Fibroblast of villous mesenchyme (primary cell): ENCODE measurements around the gene ANGPTL8. TPM values are rescaled to one million over a fixed set of nuclear protein-coding genes. Genes with fewer than 3 reads are reported as not detected.
A peak's percentile ranks its signal among the peaks of the same experiment; 100 is the strongest.

Experiments
- DNase-seq: peaks from one replicate; pipeline ENCODE4 v3.0.0-alpha.2; 2010; ENCODE audit warnings: low read depth
- H3K4me3 ChIP-seq: 2 replicates; pipeline ENCODE4 v1.5.1; 2011; ENCODE audit warnings: low read depth, mild to moderate bottlenecking, low read length
- total RNA-seq: library from RNA; depleted of rRNA; stranded (reverse); fragments of >200 nt; gene quantifications from 2 replicates; pipeline ENCODE4 v1.2.3, GENCODE V29; 2012
- TF ChIP-seq, protein P1 (sequence below): IDR thresholded peaks from 2 replicates; pipeline ENCODE4 v1.5.1; 2012; ENCODE audit warnings: low read depth, mild to moderate bottlenecking, low read length; ENCODE audit not compliant: insufficient read depth

The ANGPTL8 gene
- total RNA-seq, 1 donor, result not detected

DNA sequence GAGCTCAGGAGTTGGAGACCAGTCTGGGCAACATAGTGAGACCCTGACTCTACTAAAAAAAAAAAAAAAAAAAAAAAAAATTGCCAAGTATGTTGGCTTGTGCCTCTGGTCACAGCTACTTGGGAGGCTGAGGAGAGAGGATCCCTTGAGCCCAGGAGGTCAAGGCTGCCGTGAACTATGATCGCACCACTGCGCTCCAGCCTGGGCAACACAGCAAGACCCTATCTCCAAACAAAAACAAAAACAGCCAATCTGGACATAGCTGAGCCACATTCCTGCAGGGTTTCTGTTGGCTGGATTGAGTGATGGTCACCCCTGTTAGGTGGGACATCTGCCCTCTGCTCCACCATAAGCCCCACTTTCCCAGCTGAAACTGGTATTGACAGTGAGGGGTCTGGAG is 13.6 kb upstream of the ANGPTL8 start:
- H3K4me3 ChIP-seq, result no peak overlapping the region
- TF ChIP-seq, protein P1, sequence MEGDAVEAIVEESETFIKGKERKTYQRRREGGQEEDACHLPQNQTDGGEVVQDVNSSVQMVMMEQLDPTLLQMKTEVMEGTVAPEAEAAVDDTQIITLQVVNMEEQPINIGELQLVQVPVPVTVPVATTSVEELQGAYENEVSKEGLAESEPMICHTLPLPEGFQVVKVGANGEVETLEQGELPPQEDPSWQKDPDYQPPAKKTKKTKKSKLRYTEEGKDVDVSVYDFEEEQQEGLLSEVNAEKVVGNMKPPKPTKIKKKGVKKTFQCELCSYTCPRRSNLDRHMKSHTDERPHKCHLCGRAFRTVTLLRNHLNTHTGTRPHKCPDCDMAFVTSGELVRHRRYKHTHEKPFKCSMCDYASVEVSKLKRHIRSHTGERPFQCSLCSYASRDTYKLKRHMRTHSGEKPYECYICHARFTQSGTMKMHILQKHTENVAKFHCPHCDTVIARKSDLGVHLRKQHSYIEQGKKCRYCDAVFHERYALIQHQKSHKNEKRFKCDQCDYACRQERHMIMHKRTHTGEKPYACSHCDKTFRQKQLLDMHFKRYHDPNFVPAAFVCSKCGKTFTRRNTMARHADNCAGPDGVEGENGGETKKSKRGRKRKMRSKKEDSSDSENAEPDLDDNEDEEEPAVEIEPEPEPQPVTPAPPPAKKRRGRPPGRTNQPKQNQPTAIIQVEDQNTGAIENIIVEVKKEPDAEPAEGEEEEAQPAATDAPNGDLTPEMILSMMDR, result no peak
- DNase-seq, result no peak

DNA sequence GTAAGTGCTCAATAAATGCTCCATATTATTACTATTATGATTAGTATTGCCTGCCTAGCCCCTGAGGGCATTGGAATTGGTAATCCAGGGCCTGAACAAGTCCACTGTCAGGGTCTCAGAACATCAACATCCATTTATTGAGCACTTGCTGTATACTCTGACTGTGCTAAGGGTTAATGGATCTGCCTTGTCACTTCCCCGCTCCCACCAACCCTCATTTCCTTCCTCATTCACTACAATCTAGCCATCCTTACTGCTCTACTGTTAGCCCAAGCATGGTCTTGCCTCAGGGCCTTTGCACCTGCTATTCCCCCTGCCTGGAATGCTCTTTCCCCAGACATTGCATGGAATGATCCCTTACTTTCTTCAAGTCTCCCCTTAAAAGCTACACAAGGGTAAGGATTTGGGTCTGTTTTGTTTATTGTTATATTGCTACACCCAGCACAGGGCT is 12.7 kb upstream of the ANGPTL8 start:
- TF ChIP-seq, protein P1, result no peak

DNA sequence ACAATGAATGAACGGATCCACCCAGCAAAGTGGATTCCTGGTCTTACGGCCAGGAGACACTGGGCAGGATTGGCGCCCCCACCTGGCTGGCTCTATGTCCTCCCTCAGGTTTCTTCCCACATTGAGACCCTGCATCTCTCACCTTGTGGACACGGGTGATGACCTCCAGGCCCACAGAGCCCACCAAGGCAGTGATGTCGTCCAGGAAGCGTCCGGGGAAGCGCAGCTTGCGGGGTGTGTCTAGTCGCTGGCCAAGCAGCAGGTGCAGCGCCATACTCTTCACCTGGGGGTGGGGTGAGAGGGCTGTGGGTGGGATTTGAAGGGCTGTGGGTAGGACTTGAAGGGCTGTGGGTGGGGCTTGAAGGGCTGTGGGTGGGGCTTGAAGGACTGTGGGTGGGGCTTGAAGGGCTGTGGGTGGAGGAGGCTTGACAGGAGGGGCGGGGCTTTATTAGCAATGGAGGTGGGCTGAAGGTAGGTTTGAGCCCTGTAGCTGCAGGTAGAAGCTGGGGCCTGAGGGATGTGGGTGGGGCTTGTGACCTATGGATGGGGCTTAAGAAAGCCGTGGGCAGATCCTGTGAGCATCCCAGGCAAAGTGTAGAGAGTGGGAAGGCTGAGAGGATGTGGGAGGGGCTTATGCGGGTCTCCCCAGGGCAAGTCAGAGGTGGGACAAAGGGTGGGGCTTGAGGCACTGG is 12.1 kb upstream of the ANGPTL8 start:
- H3K4me3 ChIP-seq, result no peak overlapping the region
- TF ChIP-seq, protein P1, result peak; percentile 4
- no peak for DNase-seq

More for the DNA sequence above, 12.7 kb upstream of the ANGPTL8 start:
- no peak for DNase-seq
- no peak overlapping the region for H3K4me3 ChIP-seq

- no peak overlapping the region for H3K4me3 ChIP-seq
- DNase-seq, result no peak
- TF ChIP-seq, protein P1, result no peak
Observed at GRCh38 chr19:11230621-11231386, 8.6 kb upstream of the ANGPTL8 start.

DNA sequence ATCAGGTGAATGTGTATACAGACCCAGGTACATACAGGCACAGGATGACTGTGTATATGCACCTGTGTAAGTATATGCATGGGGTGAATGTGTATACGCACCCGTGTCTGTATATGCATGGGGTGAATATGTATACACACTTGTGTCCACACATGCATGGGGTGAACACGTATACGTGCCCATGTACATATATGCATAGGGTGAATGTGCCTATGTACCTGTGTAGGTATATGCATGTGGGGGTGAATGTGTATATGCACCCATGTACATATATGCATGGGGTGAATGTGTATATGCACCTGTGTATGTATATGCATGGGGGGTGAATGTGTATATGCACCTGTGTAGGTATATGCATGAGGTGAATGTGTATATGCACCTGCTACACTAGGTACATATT is 6.9 kb upstream of the ANGPTL8 start:
- TF ChIP-seq, protein P1, result no peak
- DNase-seq, result no peak

GRCh38 chr19:11233073-11233472 is 6.3 kb upstream of the ANGPTL8 start:
- DNase-seq, result no peak
- TF ChIP-seq, protein P1, result no peak
- H3K4me3 ChIP-seq, result no peak overlapping the region

More for the DNA sequence above, 6.9 kb upstream of the ANGPTL8 start:
- H3K4me3 ChIP-seq, result no peak overlapping the region
